Neuron (in vitro differentiated cells): ENCODE measurements around the gene MAP2K5.

ENCODE experiments used
- H2AFZ ChIP-seq: one replicate; pipeline ENCODE4 v1.6.1; 2013; ENCODE audit warnings: low read depth, mild to moderate bottlenecking, inconsistent platforms, low read length, moderate library complexity
- H3K27me3 ChIP-seq: one replicate; pipeline ENCODE4 v1.6.1; 2013; ENCODE audit warnings: low read length; ENCODE audit not compliant: insufficient read depth
- H3K36me3 ChIP-seq: one replicate; pipeline ENCODE4 v1.6.1; 2013; ENCODE audit warnings: low read length; ENCODE audit not compliant: insufficient read depth
- H3K4me1 ChIP-seq: one replicate; pipeline ENCODE4 v1.6.1; 2013; ENCODE audit warnings: low read length; ENCODE audit not compliant: insufficient read depth
- H3K4me3 ChIP-seq: 2 replicates; pipeline ENCODE4 v1.5.1; 2013; ENCODE audit warnings: mild to moderate bottlenecking, low read length, moderate library complexity
- H3K9me3 ChIP-seq: one replicate; pipeline ENCODE4 v1.6.1; 2013; ENCODE audit warnings: low read length

MAP2K5 gene

DNA sequence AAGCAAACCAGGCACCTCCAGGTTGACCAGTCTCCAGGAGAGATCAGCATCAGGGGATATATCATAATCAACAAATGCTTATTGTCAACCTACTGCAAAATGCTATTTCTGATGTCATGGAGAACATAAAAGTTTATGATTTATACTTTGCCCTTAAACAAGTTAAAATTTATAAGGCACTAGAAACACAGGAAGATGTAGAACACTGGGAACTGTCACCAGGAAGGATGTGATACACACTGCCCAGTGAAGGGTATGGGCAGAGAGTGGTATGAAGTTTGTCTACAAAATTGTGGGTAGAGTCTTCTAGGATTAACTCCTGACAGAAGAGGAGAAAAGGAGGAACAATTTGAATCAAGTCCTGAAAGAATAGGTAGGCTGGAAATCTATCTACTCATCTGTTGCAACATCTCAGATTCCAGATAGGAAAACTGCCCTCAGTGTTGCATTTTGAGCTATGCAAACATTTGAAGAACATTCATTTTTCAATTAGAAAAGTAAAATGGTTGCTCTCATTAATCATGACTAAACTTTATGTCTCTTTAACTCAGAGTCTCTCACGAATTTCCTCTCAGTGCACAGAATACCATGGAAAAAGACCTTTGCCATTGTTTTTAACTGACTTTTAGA is 176.9 kb downstream of the MAP2K5 start:
- no peaks in the 10 kb centered on the region for H3K36me3 ChIP-seq
- peaks cover 27% of the 10 kb centered on the region for H3K4me1 ChIP-seq
- no peaks in the 10 kb centered on the region for H3K27me3 ChIP-seq
- H2AFZ ChIP-seq = no peak overlapping the region
- no peaks in the 10 kb centered on the region for H3K9me3 ChIP-seq
- H3K4me3 ChIP-seq = no peak overlapping the region

GRCh38 chr15:67720556-67721175 is 178.2 kb downstream of the MAP2K5 start:
- Histone ChIP-seq H2AFZ (no peak overlapping the region), H3K4me1 (peaks cover 14% of the 10 kb centered on the region), H3K36me3 (no peaks in the 10 kb centered on the region), H3K9me3 (no peaks in the 10 kb centered on the region), H3K4me3 (no peak overlapping the region), H3K27me3 (no peaks in the 10 kb centered on the region)

DNA sequence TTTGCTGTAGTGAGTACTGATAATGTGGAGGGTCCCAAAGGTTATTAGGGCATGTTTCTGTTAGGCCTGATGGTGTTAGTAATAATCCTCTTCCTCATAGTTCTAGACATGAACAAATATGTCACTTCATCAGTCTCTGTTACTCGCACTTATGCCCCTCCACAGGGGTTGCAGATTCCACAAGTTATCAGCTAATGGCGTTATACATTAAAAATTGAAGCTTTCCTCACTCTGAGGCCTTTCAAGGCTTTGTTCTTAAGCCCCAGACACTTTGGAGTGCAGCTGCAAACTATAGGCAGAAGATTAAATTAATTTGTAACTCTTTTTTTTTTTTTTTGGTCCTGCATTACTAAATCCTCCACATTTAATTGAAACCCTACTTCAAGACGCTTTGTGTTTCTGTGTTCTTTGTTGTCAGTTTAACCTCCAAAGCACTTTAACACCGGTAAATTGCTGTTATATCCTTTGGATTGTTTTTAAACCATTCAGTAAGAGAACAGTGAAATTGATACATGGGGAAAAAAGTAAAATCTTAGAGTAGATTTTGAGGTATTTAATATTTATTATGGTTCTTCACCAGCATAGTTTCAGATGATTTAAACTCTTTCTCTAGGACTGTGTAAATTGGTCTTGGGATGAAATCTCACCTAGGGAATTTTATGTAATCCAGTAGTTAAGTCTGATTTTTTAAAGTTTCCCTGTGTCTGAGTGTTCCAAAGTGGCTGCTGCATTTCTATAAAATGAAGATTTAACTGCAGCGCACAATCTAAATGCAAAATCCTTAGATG is 179.7 kb downstream of the MAP2K5 start:
- Histone ChIP-seq H3K4me3 (no peak overlapping the region), H3K36me3 (no peaks in the 10 kb centered on the region), H3K9me3 (no peaks in the 10 kb centered on the region), H2AFZ (no peak overlapping the region), H3K27me3 (no peaks in the 10 kb centered on the region), H3K4me1 (peaks cover 3% of the 10 kb centered on the region)

DNA sequence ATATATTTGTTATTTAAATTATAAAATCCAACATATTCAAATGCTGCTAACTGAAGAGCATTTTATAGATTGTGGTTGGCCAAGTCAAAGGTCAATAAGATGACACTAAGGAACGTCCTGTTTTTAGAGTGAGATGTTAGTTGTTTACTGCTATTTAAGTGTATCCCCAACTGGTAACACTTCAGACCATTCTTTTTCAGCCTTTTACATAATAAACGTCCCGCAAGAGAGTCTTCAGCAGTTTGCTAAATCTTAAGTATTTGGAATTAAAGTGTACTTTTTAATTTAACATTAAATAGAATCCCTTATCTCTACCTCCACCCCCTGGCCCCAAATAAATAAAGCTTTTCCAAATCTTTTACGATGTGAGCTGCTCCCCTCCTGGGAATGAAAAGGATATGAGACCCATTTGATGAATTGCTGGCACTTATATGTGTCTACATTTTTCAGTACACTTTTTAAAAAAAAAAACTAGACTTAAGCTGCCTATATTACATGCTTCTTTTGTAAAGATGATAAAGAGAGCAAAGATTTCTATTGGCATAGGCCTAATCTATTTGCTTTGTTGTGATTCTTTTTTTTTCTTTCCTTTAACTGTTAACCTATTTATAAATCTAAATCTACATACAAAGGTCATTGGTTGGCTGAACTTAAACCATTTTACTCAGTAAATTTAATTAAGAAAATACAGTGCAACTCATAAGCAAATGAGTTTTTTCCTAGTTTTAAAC is 181.0 kb downstream of the MAP2K5 start:
- H3K4me3 ChIP-seq = no peak overlapping the region
- H3K4me1 ChIP-seq = peaks cover 4% of the 10 kb centered on the region
- H2AFZ ChIP-seq = no peak overlapping the region
- no peaks in the 10 kb centered on the region for H3K9me3 ChIP-seq
- H3K27me3 ChIP-seq = no peaks in the 10 kb centered on the region
- H3K36me3 ChIP-seq = no peaks in the 10 kb centered on the region

DNA sequence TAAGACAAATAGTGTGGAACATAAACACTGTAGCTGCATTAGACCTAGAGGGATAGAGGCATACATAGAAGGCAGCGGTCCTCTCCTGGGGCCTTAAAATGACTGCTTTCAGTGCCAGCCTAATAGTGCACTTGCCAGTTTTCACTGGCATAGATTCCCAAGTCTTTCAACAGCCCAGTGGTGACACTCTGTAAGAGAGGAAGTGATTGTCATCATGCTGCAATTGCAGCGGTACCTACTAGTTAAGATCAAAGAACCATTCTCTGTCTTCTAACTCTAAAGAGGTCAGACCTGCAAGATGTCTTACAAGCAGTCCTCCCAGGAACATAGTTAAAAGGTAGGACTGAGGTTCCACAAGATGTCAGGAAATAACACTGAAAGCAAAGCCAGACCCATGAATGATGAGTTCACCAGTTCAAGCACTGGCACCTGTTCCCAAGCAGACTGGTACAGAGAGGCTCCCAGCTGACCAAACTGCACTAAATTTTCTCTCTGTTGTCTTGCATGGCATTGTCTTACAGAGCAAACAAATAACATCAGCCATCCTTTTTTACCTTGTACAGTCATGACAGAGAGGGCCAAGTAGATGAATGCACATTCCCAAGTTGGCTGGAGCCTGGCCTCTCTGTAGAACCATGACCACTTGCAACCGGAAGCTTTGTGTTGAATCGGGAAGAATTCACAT is 182.3 kb downstream of the MAP2K5 start:
- H3K36me3 ChIP-seq = no peaks in the 10 kb centered on the region
- no peaks in the 10 kb centered on the region for H3K9me3 ChIP-seq
- no peak overlapping the region for H2AFZ ChIP-seq
- H3K27me3 ChIP-seq = no peaks in the 10 kb centered on the region
- no peak overlapping the region for H3K4me3 ChIP-seq
- peaks cover 6% of the 10 kb centered on the region for H3K4me1 ChIP-seq

DNA sequence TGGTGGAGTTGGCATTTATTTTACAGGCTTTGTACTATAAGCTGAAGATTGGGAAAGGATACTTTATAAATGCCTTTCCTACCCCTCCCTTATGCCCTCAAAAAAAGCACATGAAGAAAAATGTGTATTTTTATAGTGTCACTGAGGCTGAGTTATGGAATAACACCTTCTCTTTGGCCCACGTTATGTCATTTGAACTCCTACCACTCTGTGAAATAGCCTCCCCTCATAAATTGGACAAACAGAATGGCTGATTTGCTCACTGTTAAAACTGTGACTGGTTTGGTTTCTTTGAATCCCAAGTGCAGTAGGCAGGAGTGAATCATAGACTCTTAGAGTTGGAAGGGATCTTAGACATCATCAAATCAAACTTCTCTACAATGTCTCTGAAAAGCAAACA is 187.6 kb downstream of the MAP2K5 start:
- H3K27me3 ChIP-seq = no peaks in the 10 kb centered on the region
- H2AFZ ChIP-seq = no peak overlapping the region
- no peaks in the 10 kb centered on the region for H3K9me3 ChIP-seq
- peaks cover 12% of the 10 kb centered on the region for H3K4me1 ChIP-seq
- no peak overlapping the region for H3K4me3 ChIP-seq
- no peaks in the 10 kb centered on the region for H3K36me3 ChIP-seq

DNA sequence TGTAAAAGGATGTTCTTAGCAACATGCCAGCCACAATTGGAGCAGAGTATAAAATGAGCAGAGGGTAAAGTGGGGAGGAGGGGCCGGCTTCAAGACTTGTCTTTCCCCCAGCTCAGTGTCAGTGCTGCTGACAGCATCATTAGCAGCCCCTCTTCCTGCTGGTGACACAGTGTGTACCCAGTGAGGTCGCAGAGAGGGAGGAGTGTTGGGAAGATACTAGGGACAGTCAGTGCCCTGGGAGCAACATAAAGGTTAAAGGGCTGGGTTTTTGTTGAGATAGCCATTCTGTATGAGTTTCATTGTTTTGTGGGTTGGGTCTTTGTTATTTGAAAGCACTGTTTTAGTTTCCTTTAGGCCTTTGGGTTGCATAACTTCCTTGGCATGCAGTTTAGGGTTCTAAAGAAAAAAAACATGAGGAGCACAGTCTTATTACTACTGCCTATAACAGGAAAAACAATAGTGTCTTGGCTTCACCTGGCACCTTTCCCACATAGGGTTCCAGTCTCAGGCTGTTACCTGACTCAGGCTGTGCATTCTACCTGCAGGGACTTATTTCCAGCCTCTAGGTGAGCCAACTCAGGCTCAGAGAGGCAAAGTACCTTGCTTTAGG is 188.7 kb downstream of the MAP2K5 start:
- no peak overlapping the region for H3K4me3 ChIP-seq
- H3K4me1 ChIP-seq = peaks cover 12% of the 10 kb centered on the region
- H3K9me3 ChIP-seq = no peaks in the 10 kb centered on the region
- no peaks in the 10 kb centered on the region for H3K36me3 ChIP-seq
- H3K27me3 ChIP-seq = no peaks in the 10 kb centered on the region
- H2AFZ ChIP-seq = no peak overlapping the region

DNA sequence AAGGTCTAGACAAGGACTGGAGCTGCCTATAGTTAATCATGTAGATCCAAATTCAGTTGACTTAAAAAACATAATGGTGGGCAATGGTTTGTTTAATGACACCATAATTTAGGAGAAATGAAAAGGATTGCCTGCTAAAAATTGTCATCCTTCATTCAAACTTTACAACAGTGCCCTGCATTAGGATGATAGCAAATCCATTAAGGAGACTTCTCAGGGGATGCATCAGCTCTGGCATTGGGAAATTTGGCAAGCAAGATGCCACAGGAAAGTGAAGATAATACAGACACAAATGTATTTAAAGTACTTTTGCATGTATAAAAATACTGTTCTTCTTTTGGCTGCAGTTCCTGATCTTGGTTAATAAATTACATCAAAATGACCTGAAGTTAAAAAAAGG is 189.7 kb downstream of the MAP2K5 start:
- H3K36me3 ChIP-seq = no peaks in the 10 kb centered on the region

DNA sequence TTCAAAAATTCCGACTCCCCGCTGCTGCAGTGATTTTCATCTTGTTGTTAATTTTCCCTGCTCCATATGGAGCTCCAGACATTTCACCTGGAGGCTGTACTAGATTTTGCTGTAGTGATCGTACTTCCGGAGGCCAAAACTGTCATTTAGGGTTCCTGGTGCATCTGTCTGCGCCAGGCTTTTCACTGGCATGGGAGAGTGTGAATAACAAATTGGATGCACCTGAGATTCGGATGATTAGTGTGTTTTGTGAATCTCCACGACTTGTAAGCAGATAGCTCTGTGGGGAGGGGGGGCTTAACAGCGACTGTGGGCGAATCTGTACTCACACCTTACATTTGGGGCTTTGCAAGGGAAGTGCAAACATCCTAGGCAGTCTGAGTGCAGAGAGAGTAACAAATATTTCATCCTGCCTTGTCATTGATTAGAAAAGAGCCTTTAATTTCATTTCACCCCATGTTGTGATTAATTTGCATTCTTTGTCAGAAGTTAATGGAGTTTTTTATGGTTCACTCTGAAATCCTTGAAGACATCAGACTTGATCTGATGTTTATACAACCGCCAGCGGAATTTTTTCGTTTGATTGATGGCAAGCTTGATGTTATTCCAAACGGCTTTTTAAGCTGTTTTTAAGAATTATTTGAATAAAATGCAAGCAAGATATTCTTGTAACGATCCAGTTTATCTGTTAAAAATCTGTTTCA is 190.3 kb downstream of the MAP2K5 start:
- Histone ChIP-seq H3K27me3 (no peaks in the 10 kb centered on the region), H3K36me3 (no peaks in the 10 kb centered on the region), H3K4me1 (peaks cover 12% of the 10 kb centered on the region), H3K4me3 (no peak overlapping the region), H3K9me3 (no peaks in the 10 kb centered on the region), H2AFZ (no peak overlapping the region)

More for the DNA sequence above, 189.7 kb downstream of the MAP2K5 start:
- Histone ChIP-seq H3K27me3 (no peaks in the 10 kb centered on the region), H3K4me1 (peaks cover 12% of the 10 kb centered on the region), H3K4me3 (no peak overlapping the region), H2AFZ (no peak overlapping the region), H3K9me3 (no peaks in the 10 kb centered on the region)

DNA sequence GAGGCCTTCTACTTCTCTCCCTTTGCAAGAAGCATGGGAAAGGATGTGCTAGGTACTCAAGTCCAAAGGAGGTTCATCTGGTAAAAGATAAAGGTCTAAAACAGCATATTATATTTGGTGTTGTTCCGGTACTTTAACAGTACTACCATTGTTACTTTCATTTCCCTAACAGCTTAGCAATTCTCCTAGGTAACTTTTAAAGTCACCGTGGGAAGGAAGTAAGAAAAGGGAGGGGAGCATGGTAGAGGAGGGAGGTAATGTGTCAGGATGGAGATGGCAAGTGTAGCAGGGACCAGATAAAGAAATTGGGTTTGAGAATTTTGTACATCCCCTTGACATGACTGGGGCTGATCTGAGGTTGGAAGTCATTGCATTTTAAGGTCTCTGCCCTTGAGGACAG is 193.4 kb downstream of the MAP2K5 start:
- H2AFZ ChIP-seq = no peak overlapping the region
- no peaks in the 10 kb centered on the region for H3K36me3 ChIP-seq
- H3K9me3 ChIP-seq = no peaks in the 10 kb centered on the region
- peaks cover 8% of the 10 kb centered on the region for H3K4me1 ChIP-seq
- H3K27me3 ChIP-seq = no peaks in the 10 kb centered on the region
- no peak overlapping the region for H3K4me3 ChIP-seq

- Histone ChIP-seq H2AFZ (no peak overlapping the region), H3K4me1 (no peaks in the 10 kb centered on the region), H3K36me3 (no peaks in the 10 kb centered on the region), H3K4me3 (no peak overlapping the region), H3K27me3 (no peaks in the 10 kb centered on the region), H3K9me3 (no peaks in the 10 kb centered on the region)
These were observed 194.3 kb downstream of the MAP2K5 start for GRCh38 chr15:67736810-67737209.

DNA sequence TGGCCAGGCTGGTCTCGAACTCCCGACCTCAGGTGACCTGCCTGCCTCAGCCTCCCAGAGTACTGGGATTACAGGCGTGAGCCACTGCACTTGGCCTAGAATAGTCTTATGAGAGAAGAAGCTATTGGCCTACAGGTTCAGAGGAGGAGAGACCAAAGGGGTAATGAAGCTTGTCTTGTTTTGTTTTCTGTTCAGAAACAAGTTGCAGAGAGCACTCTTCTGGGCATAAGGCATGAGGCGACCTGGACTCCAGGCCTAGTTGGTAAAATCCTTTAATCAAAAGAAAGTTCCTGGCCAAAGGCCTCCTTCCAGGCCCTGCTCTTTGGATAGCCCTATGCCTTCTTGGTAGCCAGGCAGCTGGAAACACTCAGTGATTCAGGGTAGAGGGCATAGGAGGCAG is 195.6 kb downstream of the MAP2K5 start:
- no peak overlapping the region for H3K4me3 ChIP-seq
- no peaks in the 10 kb centered on the region for H3K27me3 ChIP-seq
- H3K36me3 ChIP-seq = no peaks in the 10 kb centered on the region

More for the DNA sequence above, 195.6 kb downstream of the MAP2K5 start:
- Histone ChIP-seq H3K9me3 (no peaks in the 10 kb centered on the region), H3K4me1 (no peaks in the 10 kb centered on the region), H2AFZ (no peak overlapping the region)
